Measurements from ENCODE around the gene MYCBP2.
"Not testable (repeated sequence)": the region's sequence is repeated elsewhere in the genome, so short reads cannot be mapped to it uniquely, and the experiment has no call there.

The MYCBP2 gene

DNA sequence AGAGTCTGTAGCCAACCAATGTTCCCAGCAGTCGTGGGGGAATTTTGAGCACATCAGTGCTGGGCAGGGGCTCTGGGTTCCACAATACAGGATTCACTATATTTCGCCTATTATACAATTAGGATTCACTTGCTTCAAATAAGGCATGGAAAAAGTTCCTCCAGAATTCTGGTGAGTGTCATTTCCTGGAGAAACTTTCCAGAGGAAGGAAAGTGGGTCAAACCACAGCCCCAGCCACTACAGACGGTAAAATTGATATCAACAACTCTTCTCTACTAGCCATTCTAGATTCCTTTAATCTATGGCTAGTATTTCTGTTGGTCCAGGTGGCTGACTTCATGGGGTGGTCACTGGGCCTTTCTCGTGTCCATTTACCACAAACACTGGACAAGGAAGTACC lies 10.5 kb downstream of the MYCBP2 start:
- H4K20me1 ChIP-seq (ENCODE audit: insufficient read depth), result peaks cover 13% of the 10 kb centered on the region; the same call in 1 of the 2 replicates
- peaks cover 86% of the 10 kb centered on the region for H3K79me2 ChIP-seq (ENCODE audit: insufficient read depth, low read depth)
- no peak overlapping the region for H3K27ac ChIP-seq
- H3K4me3 ChIP-seq (IDR thresholded peaks at IDR 0.05; ENCODE audit: insufficient read depth, low read depth, low read length), result no peak overlapping the region
- no peak overlapping the region for H3K4me2 ChIP-seq
- no peak overlapping the region for H2AFZ ChIP-seq (ENCODE audit: low read depth)
- no peak overlapping the region for H3K9ac ChIP-seq
- no peaks in the 10 kb centered on the region for H3K36me3 ChIP-seq (ENCODE audit: insufficient read depth)
- H3K4me1 ChIP-seq (ENCODE audit: low read depth, poor library complexity, severe bottlenecking), result peaks cover 35% of the 10 kb centered on the region
- no peak for TF ChIP-seq CTCF (conservative IDR thresholded peaks at IDR 0.05; ENCODE audit: low read depth, low read length)
- no peaks in the 10 kb centered on the region for H3K27me3 ChIP-seq (ENCODE audit: insufficient read depth, low read depth)

GRCh38 chr13:77315509-77315908 lies 11.4 kb downstream of the MYCBP2 start:
- H3K4me1 ChIP-seq (ENCODE audit: low read depth, poor library complexity, severe bottlenecking), result peaks cover 26% of the 10 kb centered on the region
- not testable (repeated sequence) for H3K27me3 ChIP-seq (ENCODE audit: insufficient read depth, low read depth); H3K4me3 ChIP-seq (IDR thresholded peaks at IDR 0.05; ENCODE audit: insufficient read depth, low read depth, low read length); H3K4me2 ChIP-seq; H3K27ac ChIP-seq; H2AFZ ChIP-seq (ENCODE audit: low read depth); H4K20me1 ChIP-seq (ENCODE audit: insufficient read depth); H3K9ac ChIP-seq; H3K36me3 ChIP-seq (ENCODE audit: insufficient read depth)
- peaks cover 86% of the 10 kb centered on the region for H3K79me2 ChIP-seq (ENCODE audit: insufficient read depth, low read depth)

GRCh38 chr13:77313923-77314322 lies 13.0 kb downstream of the MYCBP2 start:
- Histone ChIP-seq H3K4me2 (no peak overlapping the region), H4K20me1 (ENCODE audit: insufficient read depth) (no peaks in the 10 kb centered on the region; the same call in 1 of the 2 replicates)
- no peak for TF ChIP-seq CTCF (conservative IDR thresholded peaks at IDR 0.05; ENCODE audit: low read depth, low read length)

DNA sequence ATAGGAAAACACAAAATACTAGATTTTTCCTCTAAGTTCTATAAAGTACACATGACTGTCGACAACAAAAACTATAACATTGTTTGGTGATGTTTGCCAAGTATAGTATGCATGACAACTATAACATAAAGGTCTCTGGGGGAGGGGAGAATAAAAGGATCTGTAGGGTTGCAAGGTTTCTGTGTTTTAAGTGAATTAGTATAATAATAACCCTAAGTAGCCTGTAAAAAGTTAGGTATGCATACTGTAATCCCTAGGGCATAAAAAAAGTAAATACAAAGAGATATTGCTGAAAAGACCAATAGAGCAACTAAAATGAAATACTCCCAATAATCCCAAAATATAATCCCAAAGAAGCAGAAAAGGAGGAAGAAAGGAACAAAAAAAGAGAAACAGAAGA lies 14.6 kb downstream of the MYCBP2 start:
- no peak overlapping the region for H3K27ac ChIP-seq
- H3K79me2 ChIP-seq (ENCODE audit: insufficient read depth, low read depth), result peaks cover 80% of the 10 kb centered on the region
- no peak overlapping the region for H3K9ac ChIP-seq
- peaks cover 5% of the 10 kb centered on the region; the same call in 1 of the 2 replicates for H4K20me1 ChIP-seq (ENCODE audit: insufficient read depth)
- H3K27me3 ChIP-seq (ENCODE audit: insufficient read depth, low read depth), result no peaks in the 10 kb centered on the region
- H3K4me2 ChIP-seq, result no peak overlapping the region
- H3K4me1 ChIP-seq (ENCODE audit: low read depth, poor library complexity, severe bottlenecking), result peaks cover 23% of the 10 kb centered on the region
- H3K36me3 ChIP-seq (ENCODE audit: insufficient read depth), result no peaks in the 10 kb centered on the region
- H2AFZ ChIP-seq (ENCODE audit: low read depth), result no peak overlapping the region
- H3K4me3 ChIP-seq (IDR thresholded peaks at IDR 0.05; ENCODE audit: insufficient read depth, low read depth, low read length), result no peak overlapping the region
- no peak for TF ChIP-seq CTCF (conservative IDR thresholded peaks at IDR 0.05; ENCODE audit: low read depth, low read length)

More at GRCh38 chr13:77313923-77314322, 13.0 kb downstream of the MYCBP2 start:
- Histone ChIP-seq H2AFZ (ENCODE audit: low read depth) (no peak overlapping the region), H3K36me3 (ENCODE audit: insufficient read depth) (no peaks in the 10 kb centered on the region), H3K79me2 (ENCODE audit: insufficient read depth, low read depth) (peaks cover 86% of the 10 kb centered on the region), H3K27ac (no peak overlapping the region), H3K4me3 (IDR thresholded peaks at IDR 0.05; ENCODE audit: insufficient read depth, low read depth, low read length) (no peak overlapping the region), H3K27me3 (ENCODE audit: insufficient read depth, low read depth) (no peaks in the 10 kb centered on the region), H3K4me1 (ENCODE audit: low read depth, poor library complexity, severe bottlenecking) (peaks cover 23% of the 10 kb centered on the region), H3K9ac (no peak overlapping the region)

GRCh38 chr13:77310579-77311279 lies 16.2 kb downstream of the MYCBP2 start:
- H3K4me1 ChIP-seq (ENCODE audit: low read depth, poor library complexity, severe bottlenecking), result peaks cover 20% of the 10 kb centered on the region
- no peak overlapping the region for H2AFZ ChIP-seq (ENCODE audit: low read depth)
- H3K36me3 ChIP-seq (ENCODE audit: insufficient read depth), result no peaks in the 10 kb centered on the region
- peaks cover 78% of the 10 kb centered on the region for H3K79me2 ChIP-seq (ENCODE audit: insufficient read depth, low read depth)
- no peaks in the 10 kb centered on the region for H3K27me3 ChIP-seq (ENCODE audit: insufficient read depth, low read depth)
- no peak overlapping the region for H3K27ac ChIP-seq
- H3K9ac ChIP-seq, result no peak overlapping the region
- TF ChIP-seq CTCF (conservative IDR thresholded peaks at IDR 0.05; ENCODE audit: low read depth, low read length), result no peak
- no peak overlapping the region for H3K4me2 ChIP-seq
- H3K4me3 ChIP-seq (IDR thresholded peaks at IDR 0.05; ENCODE audit: insufficient read depth, low read depth, low read length), result no peak overlapping the region
- peaks cover 5% of the 10 kb centered on the region; the same call in 1 of the 2 replicates for H4K20me1 ChIP-seq (ENCODE audit: insufficient read depth)

All from KMS-11 (cell line).